HG02759 (cell line): Measurements from ENCODE around the gene ALLC.
A peak's percentile ranks its signal among the peaks of the same experiment; 100 is the strongest.
"Not testable (repeated sequence)": the region's sequence is repeated elsewhere in the genome, so short reads cannot be mapped to it uniquely, and the experiment has no call there.

Source experiments
- ATAC-seq: cut with Tn5 transposase; IDR thresholded peaks from one replicate; pipeline ENCODE4 v1.9.1; 2021; ENCODE audit warnings: mild to moderate bottlenecking, moderate library complexity; ENCODE audit not compliant: unreplicated experiment

The ALLC gene

DNA sequence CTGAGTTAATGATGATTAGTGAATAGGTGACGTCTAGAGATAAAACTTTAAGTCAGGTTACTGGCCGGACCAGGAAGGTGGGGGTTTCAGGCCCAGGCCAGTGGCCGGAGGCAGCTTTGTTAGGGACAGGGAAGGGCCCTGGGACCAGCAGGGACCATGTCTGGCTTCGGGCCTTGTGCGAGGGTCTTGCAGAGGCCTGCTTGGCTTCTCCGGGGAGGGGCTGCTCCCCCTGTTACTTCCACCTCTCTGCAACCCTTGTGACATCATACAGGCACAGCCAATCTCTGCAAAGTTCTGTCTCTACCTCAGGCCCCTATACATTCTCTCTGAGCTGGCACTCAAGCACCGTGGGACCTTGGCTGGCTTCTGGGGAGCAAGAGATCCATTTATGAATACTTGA is at the start of gene ALLC:
Gene ALLC, plus strand, starts transcription at position 320 of the 400 bp plus-strand sequence. CDS start 12,958 bp downstream, outside the sequence.
- no peak for ATAC-seq

DNA sequence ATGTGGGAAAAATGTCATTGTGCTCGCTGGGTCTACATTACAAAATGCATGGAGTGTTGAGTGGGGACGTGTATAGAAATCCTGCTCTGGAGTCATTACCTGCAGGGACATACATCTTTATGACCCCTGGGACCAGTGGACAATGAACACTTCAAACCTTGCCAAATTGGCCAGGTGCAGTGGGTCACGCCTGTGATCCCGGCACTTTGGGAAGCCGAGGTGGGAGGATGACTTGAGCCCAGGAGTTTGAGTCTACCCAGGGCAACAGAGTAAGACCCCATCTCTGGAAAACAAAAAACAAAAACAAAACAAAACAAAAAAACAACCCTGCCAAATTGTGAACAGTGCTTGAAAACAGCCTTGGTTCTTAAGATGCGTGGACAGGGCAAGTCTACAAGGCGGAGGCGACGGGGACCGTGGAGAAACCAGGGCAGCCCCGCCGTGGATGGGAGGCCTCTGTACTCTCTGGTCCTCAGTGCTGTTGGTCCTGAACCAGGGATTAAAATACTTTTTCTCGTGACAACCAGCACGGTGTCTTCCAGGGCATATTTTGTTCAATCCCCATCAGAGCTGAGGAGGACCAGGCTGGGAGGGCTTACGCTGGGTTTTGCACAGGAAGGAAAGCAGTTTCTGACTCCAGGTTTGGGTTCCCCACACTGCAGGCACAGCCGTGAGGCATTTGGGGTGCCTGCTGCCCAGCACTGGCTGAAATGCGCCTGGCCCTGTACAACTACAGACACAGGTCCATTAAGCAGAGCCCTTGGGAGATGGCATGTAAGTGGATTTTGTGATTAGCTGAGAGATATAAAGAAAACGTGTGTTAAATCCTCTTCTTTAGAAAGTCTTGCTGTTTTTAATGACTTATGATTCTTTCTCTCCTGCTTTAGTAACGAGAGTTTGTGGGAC is 49.4 kb upstream of the ALLC start:
- ATAC-seq: no peak

DNA sequence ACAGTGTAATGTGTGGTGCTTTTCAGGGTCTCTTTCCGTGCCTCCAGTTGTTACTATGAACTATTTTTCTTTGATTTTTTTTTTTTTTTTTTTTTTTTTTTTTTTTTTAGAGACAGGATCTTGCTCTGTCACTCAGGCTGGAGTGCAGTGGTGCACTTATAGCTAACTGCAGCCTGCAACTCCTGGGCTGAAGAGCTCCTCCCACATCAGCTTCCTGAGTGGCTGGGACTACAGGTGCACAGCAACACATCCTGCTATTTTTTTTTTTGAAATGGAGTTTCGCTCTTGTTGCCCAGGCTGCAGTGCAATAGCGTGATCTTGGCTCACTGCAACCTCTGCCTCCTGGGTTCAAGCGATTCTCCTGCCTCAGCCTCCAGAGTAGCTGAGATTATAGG is 48.7 kb upstream of the ALLC start:
- peak; percentile 49 for ATAC-seq

DNA sequence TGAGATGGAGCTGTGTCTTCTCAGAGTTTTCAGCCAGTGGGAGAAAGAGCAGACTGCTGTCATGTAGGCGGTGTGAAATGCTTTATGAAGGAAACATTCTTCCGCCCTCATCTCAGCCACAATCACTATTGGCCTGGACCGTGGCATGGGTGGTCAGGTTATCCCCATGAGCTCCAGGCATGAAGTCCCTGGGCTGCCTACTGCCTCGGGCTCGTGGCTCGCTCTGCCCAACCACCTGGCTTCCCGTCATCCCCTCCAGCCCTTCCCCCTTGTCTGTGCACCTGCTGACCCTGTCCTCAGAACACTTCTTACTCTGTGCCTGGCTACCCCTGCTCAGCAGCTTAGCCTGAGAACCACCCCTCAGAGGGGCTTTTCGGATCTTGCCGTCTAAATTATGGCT is 47.6 kb upstream of the ALLC start:
- no peak for ATAC-seq

DNA sequence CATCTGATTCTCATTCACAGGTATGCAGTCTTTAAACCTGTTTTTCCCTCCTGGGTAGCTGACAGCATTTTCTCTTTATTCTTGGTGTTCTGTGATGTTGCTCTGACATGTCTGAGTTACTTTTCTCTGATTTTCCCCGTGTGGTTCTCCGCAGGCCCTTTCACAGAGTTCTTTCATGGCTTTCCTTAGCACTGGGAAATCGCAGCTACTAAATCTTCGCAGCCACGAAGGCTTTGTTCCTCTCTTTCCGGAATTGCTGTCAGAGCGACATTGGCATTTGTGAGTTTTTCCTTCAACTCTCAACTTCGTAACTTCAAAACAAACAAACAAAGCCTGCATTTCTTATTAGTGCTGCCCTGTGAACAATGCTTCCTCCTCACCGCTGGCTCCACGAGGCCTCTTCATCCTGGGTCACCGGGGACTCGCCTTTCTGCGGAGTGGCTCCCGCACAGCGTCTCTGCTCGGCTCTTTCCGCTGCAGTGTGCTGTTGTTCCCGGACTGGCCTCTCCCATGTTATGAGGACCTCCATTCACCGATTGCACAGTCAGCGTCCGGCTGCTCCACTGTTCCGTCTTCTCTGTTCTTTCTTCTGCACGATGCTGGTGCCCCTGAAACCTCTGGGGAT is 47.0 kb upstream of the ALLC start:
- ATAC-seq: no peak

DNA sequence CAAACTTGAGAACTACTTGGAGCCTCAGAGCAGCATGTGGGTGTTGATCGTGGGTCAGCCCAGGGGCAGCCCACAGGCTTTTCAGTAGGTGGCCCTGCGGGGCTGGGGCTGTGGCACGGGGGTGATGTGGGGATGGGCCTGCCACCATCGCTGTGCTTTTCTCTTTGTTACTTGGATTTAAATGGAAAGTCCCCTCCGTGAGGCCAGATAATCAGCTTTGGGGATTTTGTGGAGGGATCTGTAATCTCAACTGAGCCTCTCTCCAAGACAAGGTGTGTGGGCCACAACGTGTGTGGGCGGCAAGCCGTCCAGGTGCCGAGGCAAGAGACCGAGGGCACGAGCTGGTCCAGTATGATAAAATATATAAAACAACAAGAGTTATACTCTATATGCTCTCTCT is 46.4 kb upstream of the ALLC start:
- ATAC-seq: no peak

DNA sequence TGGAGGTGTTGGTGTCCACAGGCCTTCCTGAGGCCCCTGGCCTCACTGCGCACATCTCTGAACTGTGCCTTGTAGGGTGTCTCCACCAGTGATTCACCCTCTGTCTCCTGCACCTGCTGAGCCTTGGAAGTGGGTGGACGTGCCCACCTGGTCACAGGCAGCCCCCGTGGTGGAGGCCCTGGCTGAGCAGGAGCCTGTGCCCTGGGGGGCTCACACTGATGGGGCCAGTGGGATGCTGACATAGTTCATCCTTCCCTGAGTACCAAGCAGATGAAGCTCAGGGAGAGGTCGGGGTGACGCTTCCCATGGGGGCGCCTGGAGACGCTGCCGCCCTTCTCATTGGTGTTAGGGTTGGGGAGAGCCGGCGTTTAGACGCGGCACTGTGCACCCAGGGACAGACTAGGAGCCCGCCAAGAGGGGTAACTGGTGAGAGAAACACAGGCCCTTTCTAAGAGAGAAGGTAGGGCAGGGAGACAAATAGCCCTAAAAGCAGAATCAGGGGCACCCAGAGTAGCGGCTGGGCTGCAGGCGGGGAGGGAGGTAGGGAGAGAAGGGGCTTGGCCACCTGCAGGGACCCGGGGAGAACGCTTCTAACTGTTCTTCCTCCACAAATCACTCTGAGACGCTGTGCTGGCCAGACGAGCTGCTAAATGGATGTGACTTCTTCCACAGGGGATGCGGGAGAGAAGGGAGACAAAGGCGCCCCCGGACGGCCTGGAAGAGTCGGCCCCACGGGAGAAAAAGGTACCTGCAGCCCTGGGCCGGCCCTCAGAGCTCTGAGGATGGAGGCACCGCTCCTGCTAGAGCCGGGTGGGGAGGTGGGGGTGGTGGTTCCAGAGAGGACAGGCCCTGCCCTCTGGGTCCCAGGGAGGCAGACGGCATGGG is 45.1 kb upstream of the ALLC start:
- ATAC-seq: no peak

DNA sequence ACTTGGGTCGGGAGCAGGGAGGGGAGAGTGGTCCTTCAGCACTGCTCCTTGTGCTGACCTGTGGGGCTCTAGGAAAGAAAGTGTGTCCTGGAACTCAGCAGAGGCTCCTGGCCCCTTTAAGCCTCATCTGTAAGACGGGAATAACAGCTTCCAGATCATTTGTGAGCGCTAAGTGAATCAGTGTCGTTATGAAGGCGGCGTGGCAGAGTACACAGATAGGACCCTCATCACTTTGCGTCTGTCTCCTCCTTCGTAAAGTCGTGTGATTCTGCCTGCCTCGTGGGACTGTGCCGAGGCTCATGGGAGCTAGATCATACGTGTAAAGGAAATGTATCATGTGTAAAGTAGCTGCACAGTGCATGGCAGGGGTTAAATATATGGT is 44.5 kb upstream of the ALLC start:
- no peak for ATAC-seq

DNA sequence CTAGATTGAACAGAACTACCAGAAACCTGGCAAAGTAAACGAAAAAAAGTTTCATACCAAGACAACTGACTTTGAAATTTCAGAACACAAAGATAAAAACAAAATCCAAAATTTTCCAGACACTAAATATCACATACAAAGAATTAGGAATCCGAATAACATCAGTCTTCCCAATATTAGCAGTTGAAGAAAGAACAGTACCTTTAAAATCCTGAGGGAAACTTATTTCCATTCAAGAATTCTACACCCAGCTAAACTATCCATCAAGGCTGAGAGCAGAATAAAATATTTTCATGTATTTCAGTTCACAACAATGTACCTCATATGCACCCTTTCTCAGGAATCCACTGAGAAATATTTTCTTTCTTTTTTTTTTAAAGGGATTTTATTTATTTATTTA is 43.3 kb upstream of the ALLC start:
- ATAC-seq: not testable (repeated sequence)

DNA sequence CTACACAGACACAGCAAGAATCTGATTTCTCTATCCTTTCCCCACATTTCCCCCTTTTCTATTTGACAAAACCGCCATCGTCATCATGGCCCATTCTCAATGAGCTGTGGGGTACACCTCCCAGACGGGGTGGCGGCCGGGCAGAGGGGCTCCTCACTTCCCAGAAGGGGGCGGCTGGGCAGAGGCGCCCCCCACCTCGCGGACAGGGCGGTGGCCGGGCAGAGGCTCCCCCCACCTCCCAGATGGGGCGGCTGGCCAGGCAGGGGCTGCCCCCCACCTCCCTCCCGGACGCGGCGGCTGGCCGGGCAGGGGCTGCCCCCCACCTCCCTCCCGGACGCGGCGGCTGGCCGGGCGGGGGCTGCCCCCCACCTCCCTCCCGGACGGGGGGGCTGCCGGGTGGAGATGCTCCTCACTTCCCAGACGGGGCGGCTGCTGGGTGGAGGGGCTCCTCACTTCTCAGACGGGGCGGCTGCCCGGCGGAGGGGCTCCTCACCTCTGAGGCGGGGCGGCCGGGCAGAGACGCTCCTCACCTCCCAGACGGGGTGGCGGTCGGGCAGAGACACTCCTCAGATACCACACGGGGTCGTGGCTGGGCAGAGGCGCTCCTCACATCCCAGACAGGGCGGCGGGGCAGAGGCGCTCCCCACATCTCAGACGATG is 42.3 kb upstream of the ALLC start:
- ATAC-seq: not testable (repeated sequence)

DNA sequence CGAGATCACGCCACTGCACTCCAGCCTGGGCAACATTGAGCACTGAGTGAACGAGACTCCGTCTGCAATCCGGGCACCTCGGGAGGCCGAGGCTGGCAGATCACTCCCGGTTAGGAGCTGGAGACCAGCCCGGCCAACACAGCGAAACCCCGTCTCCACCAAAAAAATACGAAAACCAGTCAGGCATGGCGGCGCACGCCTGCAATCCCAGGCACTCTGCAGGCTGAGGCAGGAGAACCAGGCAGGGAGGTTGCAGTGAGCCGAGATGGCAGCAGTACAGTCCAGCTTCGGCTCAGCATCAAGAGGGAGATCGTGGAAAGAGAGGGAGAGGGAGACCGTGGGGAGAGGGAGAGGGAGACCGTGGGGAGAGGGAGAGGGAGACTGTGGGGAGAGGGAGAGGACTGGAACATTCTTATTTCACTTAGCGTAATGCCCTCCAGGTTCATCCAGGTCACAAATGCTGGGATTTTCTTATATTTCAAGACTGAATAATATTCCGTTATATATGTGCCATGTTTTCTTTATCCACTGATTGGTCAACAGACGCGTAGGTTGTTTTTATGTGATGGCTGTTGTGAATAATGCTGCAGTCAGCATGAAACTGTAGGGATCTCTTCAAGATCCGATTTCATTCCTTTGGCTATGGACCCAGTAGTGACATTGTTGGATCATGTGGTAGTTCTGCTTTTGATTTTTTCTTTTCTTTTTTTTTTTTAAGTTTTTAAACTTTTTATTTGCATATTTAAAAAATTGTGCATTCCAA is 41.4 kb upstream of the ALLC start:
- ATAC-seq: not testable (repeated sequence)

DNA sequence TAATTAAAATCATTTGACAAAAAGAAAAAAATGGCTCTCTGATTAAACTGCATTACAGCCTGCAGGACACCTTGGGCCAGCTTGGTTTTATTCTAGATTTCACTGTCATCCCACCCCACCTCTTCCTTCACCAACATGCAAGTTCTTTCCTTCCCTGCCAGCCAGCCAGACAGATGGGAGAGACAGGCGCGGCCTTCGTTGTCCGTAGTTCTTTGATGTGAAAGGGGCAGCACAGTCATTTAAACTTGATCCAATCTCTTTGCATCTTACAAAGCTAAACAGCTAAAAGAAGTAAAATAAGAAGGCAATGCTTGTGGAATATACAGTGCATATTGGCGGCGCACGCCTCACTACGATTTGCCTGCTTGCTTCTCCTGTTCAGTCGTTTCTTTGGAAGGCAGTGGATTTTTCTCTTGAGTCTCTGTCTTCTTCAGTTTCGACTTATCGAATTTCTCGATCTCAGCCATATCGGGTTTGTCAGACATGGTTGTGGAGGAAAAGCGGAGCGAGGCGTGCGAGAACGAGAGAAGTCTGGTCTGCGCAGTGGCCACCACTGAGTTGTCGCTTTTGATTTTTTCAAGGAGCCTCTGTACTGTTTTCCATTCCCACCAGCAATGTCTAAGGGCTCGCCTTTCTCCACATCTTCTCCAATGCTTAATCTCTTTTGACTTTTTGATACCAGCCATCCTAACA is 40.7 kb upstream of the ALLC start:
- ATAC-seq: no peak

DNA sequence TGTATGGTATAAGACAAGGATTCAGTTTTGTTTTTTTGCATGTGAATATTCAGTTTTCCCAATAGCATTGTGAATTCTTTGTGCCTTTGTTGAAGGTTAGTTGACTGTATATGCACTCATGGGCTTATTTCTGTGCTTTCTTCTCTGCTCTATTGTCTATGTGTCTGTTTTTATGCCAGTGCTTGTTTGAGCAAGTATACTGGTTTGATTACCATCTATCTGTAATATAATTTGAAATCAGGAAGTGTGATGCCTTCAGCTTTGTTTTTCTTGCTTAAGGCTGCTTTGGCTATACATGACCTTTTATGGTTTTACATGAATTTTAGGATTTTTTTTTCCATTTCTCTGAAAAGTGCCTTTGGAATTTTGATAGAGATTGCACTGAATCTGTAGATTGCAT is 39.6 kb upstream of the ALLC start:
- no peak for ATAC-seq

DNA sequence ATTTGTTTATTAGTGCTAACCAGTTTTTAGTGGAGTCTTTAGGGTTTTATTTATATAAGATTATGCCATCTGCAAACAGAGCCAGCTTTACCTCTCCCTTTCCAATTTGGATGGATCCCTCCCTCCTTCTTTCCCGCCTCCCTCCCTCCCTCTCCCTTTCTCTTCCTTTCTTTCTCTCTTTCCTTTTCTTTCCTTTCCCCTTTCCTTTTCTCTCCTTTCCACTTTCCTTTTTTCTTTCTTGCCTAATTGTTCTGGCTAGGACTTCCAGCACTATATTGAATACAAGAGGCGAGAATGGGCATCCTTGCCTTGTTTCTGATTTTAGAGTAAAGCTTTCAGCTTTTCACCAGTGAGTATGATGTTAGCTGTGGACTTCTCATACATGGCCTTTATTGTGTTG is 39.0 kb upstream of the ALLC start:
- ATAC-seq: no peak

DNA sequence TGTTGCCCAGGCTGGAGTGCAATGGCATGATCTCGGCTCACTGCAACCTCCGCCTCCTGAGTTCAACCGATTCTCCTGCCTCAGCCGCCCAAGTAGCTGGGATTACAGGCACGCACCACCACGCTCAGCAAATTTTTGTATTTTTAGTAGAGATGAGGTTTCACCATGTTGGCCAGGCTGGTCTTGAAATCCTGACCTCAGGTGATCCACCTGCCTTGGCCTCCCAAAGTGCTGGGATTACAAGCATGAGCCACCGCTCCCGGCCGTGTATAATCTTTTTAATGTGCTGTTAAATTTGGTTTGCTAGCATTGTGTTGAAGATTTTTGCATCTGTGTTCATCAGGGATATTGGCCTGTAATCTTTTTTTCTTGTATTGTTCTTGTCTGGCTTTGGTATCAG is 38.3 kb upstream of the ALLC start:
- ATAC-seq: not testable (repeated sequence)

DNA sequence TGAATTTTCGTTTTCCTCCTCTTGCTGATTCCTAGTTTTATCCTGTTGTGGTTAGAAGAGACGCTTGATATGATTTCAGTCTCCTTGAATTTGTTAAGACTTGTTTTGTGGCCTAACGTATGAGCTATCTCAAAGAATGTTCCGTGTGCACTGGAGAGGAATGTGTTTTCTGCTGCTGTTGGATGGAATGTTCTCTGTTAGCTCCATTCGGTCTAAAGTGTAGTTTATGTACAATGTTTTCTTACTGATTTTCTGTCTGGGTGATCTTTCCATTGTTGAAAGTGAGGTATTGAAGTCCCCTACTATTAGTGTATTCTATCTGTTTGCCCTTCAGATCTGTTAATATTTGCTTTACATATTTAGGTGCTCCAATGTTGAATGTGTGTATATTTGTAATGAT is 37.2 kb upstream of the ALLC start:
- no peak for ATAC-seq

DNA sequence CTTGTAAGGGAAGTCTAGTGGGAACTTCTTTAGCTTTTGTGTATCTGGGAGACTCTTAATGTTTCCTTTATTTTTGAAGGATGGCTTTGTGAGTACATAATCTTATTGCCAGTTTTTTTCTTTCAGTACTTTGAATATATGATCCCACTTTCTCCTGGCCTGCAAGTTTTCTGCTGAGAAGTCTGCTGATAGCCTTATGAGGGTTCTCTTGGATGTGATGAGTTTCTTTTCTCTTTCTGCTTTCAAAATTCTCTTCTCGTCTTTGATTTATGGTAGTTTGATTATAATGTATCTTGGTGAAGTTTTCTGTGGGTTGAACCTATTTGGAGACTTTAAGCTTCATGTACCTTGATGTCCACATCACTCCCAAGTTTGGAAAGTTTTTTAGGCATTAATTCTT is 35.0 kb upstream of the ALLC start:
- no peak for ATAC-seq

DNA sequence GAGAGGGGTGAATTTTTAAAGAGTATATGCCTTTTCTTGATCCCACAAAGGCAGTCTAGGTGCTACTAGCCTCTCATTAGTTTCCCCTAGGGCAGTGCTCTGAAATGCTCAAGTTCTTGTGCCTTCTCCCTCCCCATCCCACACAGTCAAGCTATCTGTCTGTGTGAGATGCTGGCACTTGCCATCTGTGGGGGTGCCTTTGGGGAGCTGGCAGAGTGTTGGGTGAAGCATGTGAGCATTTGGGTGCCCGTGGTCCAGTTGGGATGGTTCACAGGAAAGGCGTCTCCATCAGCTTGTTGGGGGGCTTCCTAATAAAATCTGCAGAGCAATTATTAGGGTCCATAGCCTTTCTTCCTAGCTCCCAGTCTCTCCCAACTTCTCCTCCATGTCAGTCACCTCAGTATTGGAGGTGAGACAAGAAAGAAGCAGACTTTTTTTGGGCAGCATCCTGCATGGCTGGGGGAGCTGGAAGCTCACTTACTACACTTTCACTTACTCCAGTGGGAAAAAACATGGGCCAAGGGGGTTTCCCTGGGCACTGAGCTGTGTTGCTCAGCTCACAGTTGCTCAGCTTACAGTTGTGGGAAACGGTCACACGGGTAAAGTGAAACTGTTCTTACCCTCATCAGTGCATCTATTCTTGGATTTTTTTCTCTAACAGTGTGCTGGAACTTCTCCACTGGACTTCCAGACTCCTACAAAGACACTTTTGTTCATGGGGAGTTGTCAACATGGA is 33.8 kb upstream of the ALLC start:
- peak; percentile 94 for ATAC-seq

DNA sequence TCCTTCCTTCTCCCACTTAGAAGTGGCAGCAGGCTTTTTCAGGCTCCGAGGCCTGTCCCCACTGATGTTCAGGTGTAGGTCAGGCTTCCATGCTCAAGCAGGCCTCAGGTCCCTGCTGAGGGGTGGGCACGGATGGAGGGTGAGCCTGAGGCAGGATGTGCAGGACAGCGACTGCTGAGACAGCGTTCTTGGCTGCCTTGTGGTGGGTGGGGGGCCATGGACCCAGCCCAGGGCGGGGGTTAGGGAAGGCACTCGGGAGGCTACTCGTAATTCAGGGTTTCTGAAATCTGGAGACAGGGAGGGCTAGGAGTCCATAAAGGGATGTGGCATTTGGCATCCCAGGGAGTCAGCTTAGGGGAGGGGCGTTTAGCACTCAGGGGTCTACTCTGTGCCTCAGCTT is 32.8 kb upstream of the ALLC start:
- no peak for ATAC-seq
